Neural crest cell (in vitro differentiated cells): Measurements from ENCODE around the gene TACC2. TPM values are rescaled to one million over a fixed set of nuclear protein-coding genes. Genes with fewer than 3 reads are reported as not detected.

Experiments used
- DNase-seq: peaks from one replicate; pipeline ENCODE4 v3.0.0; 2021; ENCODE audit warnings: low read depth, mixed read lengths, low spot score
- H3K27ac Mint-ChIP-seq: one replicate; pipeline ENCODE4 v1.8.0; 2021; ENCODE audit warnings: mild to moderate bottlenecking, mixed read lengths; ENCODE audit not compliant: unreplicated experiment
- H3K27me3 Mint-ChIP-seq: 2 replicates; pipeline ENCODE4 v1.8.0; 2021; ENCODE audit warnings: low read depth, mild to moderate bottlenecking, mixed read lengths
- H3K36me3 Mint-ChIP-seq: 2 replicates; pipeline ENCODE4 v1.8.0; 2021; ENCODE audit warnings: low read depth, mild to moderate bottlenecking, mixed read lengths
- H3K4me1 Mint-ChIP-seq: 2 replicates; pipeline ENCODE4 v1.8.0; 2021; ENCODE audit warnings: mixed read lengths
- H3K4me3 Mint-ChIP-seq: one replicate; pipeline ENCODE4 v1.8.0; 2021; ENCODE audit warnings: mild to moderate bottlenecking, mixed read lengths
- H3K9me3 Mint-ChIP-seq: 2 replicates; pipeline ENCODE4 v1.8.0; 2021; ENCODE audit warnings: mixed read lengths
- CTCF ChIP-seq: fragments of 200-600 bp; sonication (generic); conservative IDR thresholded peaks from 2 replicates; pipeline ENCODE4 v1.5.0; 2021; ENCODE audit warnings: antibody characterized with exemption, mild to moderate bottlenecking
- total RNA-seq: library from RNA; stranded (reverse); gene quantifications from 2 replicates; pipeline ENCODE4 v1.2.1, GENCODE V29; 2021

The TACC2 gene
- total RNA-seq, 1 donor from 2014 or later: 48.2 TPM

DNA sequence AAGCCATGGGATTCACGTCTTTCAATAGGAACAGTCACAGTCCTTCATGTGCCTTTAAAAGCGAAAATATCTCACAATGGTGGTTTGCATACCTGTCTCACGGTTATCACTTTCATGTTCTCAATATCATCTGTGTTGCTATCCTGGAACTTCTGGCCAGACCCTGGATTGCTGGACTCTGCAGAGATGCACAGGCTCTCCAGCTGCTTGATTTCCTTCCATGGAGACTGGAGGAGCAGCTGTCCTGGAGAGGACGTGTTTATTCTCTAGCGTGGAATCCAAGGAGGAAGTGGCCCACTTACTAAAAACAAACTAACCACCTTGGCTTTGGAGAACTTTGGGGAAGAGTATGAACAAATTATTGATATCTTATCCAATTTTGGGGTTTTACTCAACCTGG, 298.6 kb downstream of the TACC2 start:
- H3K27me3 Mint-ChIP-seq: no peaks in the 10 kb centered on the region
- no peak overlapping the region for H3K27ac Mint-ChIP-seq
- no peaks in the 10 kb centered on the region for H3K36me3 Mint-ChIP-seq
- no peak for DNase-seq
- no peaks in the 10 kb centered on the region for H3K9me3 Mint-ChIP-seq
- no peak overlapping the region for H3K4me3 Mint-ChIP-seq
- no peak for TF ChIP-seq CTCF
- no peaks in the 10 kb centered on the region for H3K4me1 Mint-ChIP-seq

GRCh38 chr10:122288262-122288661, 299.3 kb downstream of the TACC2 start:
- no peak for DNase-seq
- Mint-ChIP-seq H3K4me1 (no peaks in the 10 kb centered on the region), H3K27me3 (no peaks in the 10 kb centered on the region), H3K4me3 (no peak overlapping the region), H3K36me3 (no peaks in the 10 kb centered on the region), H3K9me3 (no peaks in the 10 kb centered on the region), H3K27ac (no peak overlapping the region)
- no peak for TF ChIP-seq CTCF

GRCh38 chr10:122288917-122289316, 300.0 kb downstream of the TACC2 start:
- no peak for TF ChIP-seq CTCF
- no peak for DNase-seq
- Mint-ChIP-seq H3K27me3 (no peaks in the 10 kb centered on the region), H3K36me3 (no peaks in the 10 kb centered on the region), H3K4me1 (no peaks in the 10 kb centered on the region), H3K27ac (no peak overlapping the region), H3K4me3 (no peak overlapping the region), H3K9me3 (no peaks in the 10 kb centered on the region)

- no peak for DNase-seq
- H3K36me3 Mint-ChIP-seq: no peaks in the 10 kb centered on the region
- TF ChIP-seq CTCF: no peak
- H3K9me3 Mint-ChIP-seq: no peaks in the 10 kb centered on the region
- peaks cover 2% of the 10 kb centered on the region for H3K27me3 Mint-ChIP-seq
- no peaks in the 10 kb centered on the region for H3K4me1 Mint-ChIP-seq
- no peak overlapping the region for H3K4me3 Mint-ChIP-seq
- H3K27ac Mint-ChIP-seq: peak overlapping the region; percentile 43
These were observed 301.4 kb downstream of the TACC2 start for GRCh38 chr10:122290334-122290733.

DNA sequence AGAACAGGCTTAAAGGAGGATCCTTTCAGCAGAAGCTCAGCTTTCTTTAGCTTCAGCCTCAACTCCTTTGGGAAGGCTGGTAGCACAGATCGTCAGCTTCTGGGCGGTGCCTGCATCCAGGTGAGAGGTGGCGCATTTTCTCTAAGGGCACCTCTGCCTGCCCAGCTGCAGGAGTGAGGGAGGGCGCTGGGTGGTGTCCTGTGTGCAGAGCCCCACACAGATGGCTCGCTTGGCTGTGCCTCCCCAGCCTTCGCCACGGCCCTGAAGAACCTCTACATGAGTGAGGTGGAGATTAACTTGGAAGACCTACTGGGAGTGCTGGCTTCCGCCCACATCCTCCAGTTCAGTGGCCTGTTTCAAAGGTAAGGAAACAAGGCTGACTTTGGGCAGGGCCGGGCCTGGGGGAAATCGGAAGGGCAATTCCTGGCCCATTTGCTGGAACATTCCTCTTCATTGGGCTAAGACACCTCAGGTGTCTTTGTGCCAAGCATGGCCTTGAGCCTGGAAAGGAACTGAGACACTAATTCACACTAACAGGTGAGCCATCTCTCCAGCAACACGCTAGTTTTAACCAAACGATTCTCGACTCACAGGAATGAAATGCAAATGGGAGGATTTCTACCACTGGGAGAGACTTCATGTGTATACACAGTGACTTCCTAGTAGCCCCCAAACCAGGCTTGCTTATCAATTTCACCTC, 302.0 kb downstream of the TACC2 start:
- Mint-ChIP-seq H3K4me3 (no peak overlapping the region), H3K27ac (no peak overlapping the region), H3K27me3 (peaks cover 3% of the 10 kb centered on the region), H3K36me3 (no peaks in the 10 kb centered on the region), H3K9me3 (no peaks in the 10 kb centered on the region), H3K4me1 (no peaks in the 10 kb centered on the region)
- TF ChIP-seq CTCF: no peak
- DNase-seq: no peak
